HepG2 (cell line): Measurements from ENCODE around the gene TBC1D14.
A peak's percentile ranks its signal among the peaks of the same experiment; 100 is the strongest.

Experiments used
- BHLHE40 ChIP-seq: IDR thresholded peaks from 2 replicates; pipeline ENCODE4 v1.6.1; 2011; ENCODE audit warnings: low read length, improper control_type of control experiment
- FIP1L1 ChIP-seq: fragments of 200-400 bp; formaldehyde crosslinking; IDR thresholded peaks from 2 replicates; pipeline ENCODE4 v1.6.1; 2018; ENCODE audit warnings: low read depth, mild to moderate bottlenecking, low read length, moderate library complexity, borderline replicate concordance; ENCODE audit not compliant: insufficient read depth
- GTF3A ChIP-seq: sonication (generic); formaldehyde crosslinking; conservative IDR thresholded peaks from 2 replicates; pipeline ENCODE4 v1.4.0; 2020; ENCODE audit warnings: mild to moderate bottlenecking, missing genetic modification reagents
- HCFC1 ChIP-seq: fragments of 150-350 bp; IDR thresholded peaks from 2 replicates; pipeline ENCODE4 v1.6.1; 2014; ENCODE audit warnings: low read depth, low read length
- ISX ChIP-seq: sonication (generic); formaldehyde crosslinking; conservative IDR thresholded peaks from 2 replicates; pipeline ENCODE4 v1.5.0; 2020; ENCODE audit warnings: missing genetic modification reagents
- KDM1A ChIP-seq: IDR thresholded peaks from 2 replicates; pipeline ENCODE4 v1.6.1; 2016; ENCODE audit warnings: missing compliant biosample characterization
- NFYB ChIP-seq: sonication (generic); formaldehyde crosslinking; IDR thresholded peaks from 2 replicates; pipeline ENCODE4 v1.4.0; 2020; ENCODE audit warnings: missing genetic modification reagents
- REST ChIP-seq, 2 experiments: IDR thresholded peaks; 2 replicates each; pipeline ENCODE4 v1.6.1; 2011 to 2012; ENCODE audit warnings: low read length in 2 of 2, borderline replicate concordance in 1 of 2, low read depth in 1 of 2, mild to moderate bottlenecking in 1 of 2, moderate library complexity in 1 of 2
- SP1 ChIP-seq, 2 experiments: fragments of 450-650 bp in 1 of 2; sonication (generic) in 1 of 2; formaldehyde crosslinking in 1 of 2; IDR thresholded peaks; 2 replicates each; pipeline versions ENCODE4 v1.4.0 to v1.6.1; 2016 to 2020; ENCODE audit warnings: missing genetic modification reagents in 1 of 2
- ZNF180 ChIP-seq: sonication (generic); formaldehyde crosslinking; IDR thresholded peaks from 2 replicates; pipeline ENCODE4 v1.4.0; 2020; ENCODE audit warnings: low read depth, missing genetic modification reagents, borderline replicate concordance
- ZNF251 ChIP-seq: sonication (generic); formaldehyde crosslinking; IDR thresholded peaks from 2 replicates; pipeline ENCODE4 v1.9.0; 2021; ENCODE audit warnings: mild to moderate bottlenecking, missing genetic modification reagents
- ZNF292 ChIP-seq: sonication (generic); formaldehyde crosslinking; IDR thresholded peaks from 2 replicates; pipeline ENCODE4 v1.8.1; 2022; ENCODE audit warnings: mild to moderate bottlenecking, low read depth, missing genetic modification reagents, borderline replicate concordance
- ZNF569 ChIP-seq: sonication (generic); formaldehyde crosslinking; IDR thresholded peaks from 2 replicates; pipeline ENCODE4 v1.5.0; 2020; ENCODE audit warnings: mild to moderate bottlenecking, missing genetic modification reagents, moderate library complexity, borderline replicate concordance

GRCh38 chr4:7067452-7068278 is 158.0 kb downstream of the TBC1D14 start, which contains the start of gene GRPEL1:
- TF ChIP-seq NFYB (peak; percentile 87), ISX (CRISPR knock-in tag) (no peak), KDM1A (CRISPR knock-in tag) (no peak), REST (IDR thresholded peaks at IDR 0.05; ENCODE audit: borderline replicate concordance in 1 of 2, low read depth in 1 of 2, low read length in 2 of 2) (peak in 1 of 2 experiments; percentile 44; a peak in 1 of 4 replicates), SP1 (IDR thresholded peaks at IDR 0.05) (peak; percentile 33; the same call in 1 of the 2 replicates), SP1 (CRISPR knock-in tag; IDR thresholded peaks at IDR 0.05) (peak; percentile 97), ZNF292 (CRISPR knock-in tag) (no peak), BHLHE40 (peak; percentile 76), HCFC1 (no peak), ZNF569 (no peak), FIP1L1 (no peak), GTF3A (CRISPR knock-in tag) (peak; percentile 89), ZNF180 (CRISPR knock-in tag) (no peak), ZNF251 (0 out of 2 replicates have a peak, but pooled peaks have one; percentile 23)
